HG03354 (cell line): Measurements from ENCODE around the gene CFAP58.

ENCODE experiments used
- ATAC-seq: cut with Tn5 transposase; IDR thresholded peaks from one replicate; pipeline ENCODE4 v1.9.1; 2021; ENCODE audit warnings: mild to moderate bottlenecking; ENCODE audit not compliant: unreplicated experiment, poor library complexity, severe bottlenecking

CFAP58 gene

GRCh38 chr10:104333728-104334373, 19.8 kb upstream of the CFAP58 start:
- ATAC-seq: no peak

DNA sequence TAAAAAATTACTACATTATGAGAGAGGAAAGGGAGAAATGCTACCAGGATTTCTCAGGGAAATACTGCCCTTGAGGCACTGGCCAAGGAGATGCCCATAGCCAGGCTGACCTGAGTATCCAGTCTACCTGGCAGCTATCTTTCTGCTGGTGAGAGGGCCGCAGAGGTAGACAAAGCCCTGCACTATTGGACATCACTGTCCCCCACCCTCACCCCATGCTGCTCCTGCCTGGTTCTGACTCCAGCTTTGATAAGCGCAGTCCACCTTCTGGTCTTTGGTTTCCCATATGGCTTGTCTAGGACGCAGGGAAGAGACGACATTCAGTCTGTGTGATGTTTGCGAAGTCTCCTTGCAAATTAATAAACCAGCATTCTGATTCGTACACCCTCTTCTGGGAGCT, 19.1 kb upstream of the CFAP58 start:
- ATAC-seq: no peak

DNA sequence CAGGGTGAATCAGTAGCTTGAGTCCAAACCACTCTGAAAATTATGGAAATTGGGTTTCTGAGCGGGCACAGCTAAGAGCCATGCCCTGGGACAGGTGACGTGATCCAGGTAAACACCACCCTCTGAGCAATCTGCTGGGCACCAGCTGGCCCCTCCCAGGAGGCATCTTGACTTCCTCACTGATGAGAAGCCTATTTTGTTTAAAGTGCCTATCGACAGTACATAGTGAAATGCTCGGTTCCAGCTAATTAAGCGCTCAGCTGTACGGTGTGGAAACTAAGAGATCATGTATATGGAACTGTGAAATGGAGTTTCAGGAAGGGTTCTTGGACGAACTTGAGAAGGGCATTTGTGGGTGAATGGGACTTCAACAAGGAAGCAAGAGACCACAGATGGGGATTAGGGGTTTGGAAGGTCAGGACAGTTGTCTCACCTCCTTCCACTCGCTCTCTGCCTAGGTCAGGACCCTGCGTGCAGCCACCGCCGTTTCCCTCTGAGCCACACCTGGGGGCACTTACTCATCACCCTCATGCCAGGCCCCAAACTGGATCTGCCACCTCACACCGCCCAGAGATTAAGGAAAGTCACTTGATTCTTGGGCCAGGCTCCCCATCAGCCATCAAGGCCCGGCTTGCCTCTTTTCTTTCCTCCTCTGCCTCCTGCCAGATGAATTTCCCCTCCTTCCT, 18.5 kb upstream of the CFAP58 start:
- no peak for ATAC-seq

- ATAC-seq: peak; percentile 33
Measured at GRCh38 chr10:104336821-104337467, 16.7 kb upstream of the CFAP58 start.

GRCh38 chr10:104337521-104337984, 16.1 kb upstream of the CFAP58 start:
- ATAC-seq: peak; percentile 52

GRCh38 chr10:104337985-104338735, 15.5 kb upstream of the CFAP58 start, which contains the start of gene ITPRIP:
Gene ITPRIP (minus strand): TSS chr10:104338465. CDS start chr10:104316051, 22,414 bp downstream.
- ATAC-seq: peak; percentile 74

DNA sequence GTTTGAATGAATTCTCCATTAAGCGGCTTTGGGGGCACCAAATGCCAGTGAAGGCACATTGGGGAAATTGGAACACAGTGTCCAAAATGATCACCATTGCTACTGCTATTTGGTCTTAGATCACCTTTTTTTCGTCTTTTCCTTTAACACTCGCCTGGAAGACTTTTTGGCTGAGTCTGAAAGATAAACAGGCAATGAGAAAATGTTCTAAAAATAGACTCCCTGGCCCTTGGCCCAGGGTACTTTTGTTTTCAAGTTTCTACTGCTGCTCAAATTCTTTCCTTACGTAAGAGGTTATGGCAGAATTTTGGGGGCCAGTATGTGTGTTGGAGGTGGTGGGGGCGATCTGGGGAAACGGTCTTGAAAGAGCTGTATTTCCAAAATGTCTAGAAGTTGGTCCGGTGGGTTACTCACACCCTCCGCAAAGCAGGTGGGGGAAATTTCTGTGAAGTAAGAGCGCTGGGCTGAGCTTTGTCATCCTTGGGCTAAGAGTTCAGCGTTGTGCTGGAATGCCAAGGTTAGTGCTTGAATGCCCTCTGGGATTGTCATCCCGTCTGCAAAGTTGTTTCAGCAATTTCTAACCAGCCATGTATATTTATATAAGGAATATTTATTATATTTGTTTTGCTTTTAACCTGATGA, 14.0 kb upstream of the CFAP58 start:
- ATAC-seq: no peak

DNA sequence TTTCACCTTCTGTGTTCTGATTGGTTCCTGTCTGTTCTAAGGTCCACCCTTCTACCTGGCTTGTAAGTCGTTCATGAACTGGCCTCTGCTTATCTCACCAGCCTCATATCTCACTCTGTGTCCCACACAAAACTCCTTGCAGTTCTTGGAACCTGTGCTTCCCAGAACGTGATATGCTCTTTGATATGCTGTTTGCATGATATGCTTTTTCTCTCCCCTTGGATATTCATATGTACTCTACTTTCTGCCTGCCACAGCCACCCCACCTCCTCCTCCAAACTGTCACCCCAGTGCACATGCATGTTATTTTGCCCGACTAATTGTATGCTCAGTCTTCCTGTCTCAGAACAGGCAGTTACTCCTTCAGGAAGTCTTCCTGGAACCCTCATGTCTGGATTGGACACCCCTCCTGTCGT, 13.5 kb upstream of the CFAP58 start:
- ATAC-seq: no peak

DNA sequence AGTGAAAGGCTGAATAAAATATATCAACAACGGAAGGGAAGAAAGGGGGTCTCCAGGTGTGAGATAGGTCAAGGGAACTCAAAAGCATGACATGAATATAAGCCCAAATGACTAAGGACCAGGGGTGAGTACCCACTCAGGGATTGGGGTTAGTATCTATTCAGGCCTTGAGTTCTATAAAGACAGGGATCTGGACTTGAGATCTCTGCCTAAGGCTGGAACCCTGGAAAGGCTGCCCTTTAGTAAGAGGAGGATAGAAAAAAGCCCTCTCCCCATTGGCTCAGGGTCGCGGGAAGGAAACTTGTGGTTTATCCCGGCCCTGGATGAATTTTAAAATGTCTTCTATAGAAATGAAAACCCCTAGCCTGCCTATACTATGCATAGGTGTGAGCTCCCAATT, 13.0 kb upstream of the CFAP58 start:
- no peak for ATAC-seq

GRCh38 chr10:104342941-104343411, 10.7 kb upstream of the CFAP58 start:
- ATAC-seq: no peak

- ATAC-seq: no peak
Measured at GRCh38 chr10:104344219-104344618, 9.4 kb upstream of the CFAP58 start.

GRCh38 chr10:104345515-104345914, 8.1 kb upstream of the CFAP58 start:
- ATAC-seq: no peak

DNA sequence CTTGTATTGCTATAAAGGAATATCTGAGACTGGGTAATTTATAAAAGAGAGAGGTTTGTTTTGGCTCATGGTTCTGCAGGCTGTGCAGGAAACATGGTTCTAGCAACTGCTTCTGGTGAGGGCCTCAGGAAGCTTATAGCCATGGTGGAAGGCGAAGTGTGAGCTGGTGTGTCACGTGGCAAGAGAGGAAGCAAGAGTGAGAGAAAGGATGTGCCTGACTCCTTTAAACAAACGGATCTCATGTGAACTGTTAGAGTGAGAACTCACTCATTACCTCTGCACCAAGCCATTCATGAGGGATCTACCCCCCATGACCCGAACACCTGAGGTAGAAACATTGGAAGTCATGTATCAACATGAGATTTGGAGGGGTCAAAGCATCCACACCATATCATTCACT, 7.7 kb upstream of the CFAP58 start:
- ATAC-seq: no peak

GRCh38 chr10:104347295-104348045, 6.2 kb upstream of the CFAP58 start:
- ATAC-seq: no peak

DNA sequence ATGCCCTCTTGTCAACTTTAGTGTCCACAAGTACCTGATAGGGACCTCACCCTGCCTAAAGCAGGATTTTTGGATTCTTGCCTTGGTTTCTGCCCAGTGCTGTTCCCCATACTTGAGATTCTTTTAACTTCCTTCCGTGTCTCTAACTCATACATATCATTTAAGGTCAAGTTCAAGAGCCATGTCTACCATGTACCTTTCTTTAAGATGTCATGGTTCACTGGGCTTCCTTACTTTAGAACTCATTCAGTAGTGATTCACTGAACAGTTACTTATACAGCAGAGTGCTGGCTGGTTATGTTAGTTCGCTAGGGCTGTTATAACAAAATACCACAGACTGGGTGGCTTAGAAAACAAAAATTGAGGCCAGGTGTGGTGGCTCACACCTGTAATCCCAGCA, 5.0 kb upstream of the CFAP58 start:
- no peak for ATAC-seq

DNA sequence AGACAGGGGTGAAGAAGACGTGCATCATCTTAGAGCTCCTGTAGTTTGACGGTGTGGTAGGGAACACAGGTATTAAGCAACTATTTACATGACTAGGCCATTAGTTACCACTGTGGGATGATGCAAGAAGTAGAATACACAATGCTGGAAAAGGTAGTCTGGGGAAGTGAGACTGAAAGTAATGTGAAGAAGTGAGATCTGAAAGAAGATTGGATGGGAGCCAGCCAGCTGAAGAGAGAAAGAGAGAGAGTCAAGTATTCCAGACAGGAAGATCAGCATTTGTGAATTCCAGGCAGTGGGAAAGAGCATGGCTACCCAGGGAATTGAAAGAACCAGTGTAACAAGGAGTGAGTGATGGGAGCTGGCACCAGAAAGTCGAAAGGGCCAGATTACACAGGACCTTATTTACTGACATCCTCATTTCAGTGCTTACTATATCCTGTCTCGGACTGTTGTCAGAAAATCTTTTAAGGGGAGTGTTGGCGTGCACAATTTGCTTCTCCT, 4.0 kb upstream of the CFAP58 start:
- peak; percentile 52 for ATAC-seq

DNA sequence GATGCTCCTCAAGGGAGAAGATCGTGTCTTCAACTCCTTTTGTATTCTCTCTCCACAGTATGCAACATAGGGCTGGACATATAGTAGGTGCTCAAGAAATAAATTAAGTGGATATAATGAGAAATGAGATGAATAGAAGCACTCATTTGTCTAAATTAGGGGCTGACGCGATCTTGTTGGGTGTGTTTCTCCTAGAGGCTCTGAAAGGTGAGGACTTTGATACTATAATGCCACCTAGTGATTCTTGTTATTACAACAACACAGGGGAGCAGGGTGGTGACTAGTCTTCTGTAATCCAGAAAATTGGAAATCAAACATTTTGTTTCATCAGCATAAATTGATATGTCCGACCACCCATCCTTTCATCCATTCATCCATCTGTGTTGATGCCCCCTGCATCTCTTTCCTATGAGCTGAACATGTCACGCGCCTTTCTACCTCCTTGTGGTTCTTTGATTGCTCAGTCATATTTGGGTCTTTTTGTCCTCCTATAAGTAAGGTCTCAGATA, 3.5 kb upstream of the CFAP58 start:
- ATAC-seq: peak; percentile 51

- ATAC-seq: no peak
Measured at GRCh38 chr10:104351061-104351702, 2.5 kb upstream of the CFAP58 start.
